Measurements from ENCODE around the gene RND1. TPM values are rescaled to one million over a fixed set of nuclear protein-coding genes. Genes with fewer than 3 reads are reported as not detected.

The RND1 gene
- total RNA-seq, 2 donors from 2014 or later = 0.41 to 1.6 TPM

GRCh38 chr12:48826209-48826855 is 39.3 kb downstream of the RND1 start:
- intact Hi-C loops (cut with DNase I) = no loop called here
- TF ChIP-seq POLR2AphosphoS5 (IDR thresholded peaks at IDR 0.05) (no peak), POLR2A (IDR thresholded peaks at IDR 0.05) (no peak), CTCF (IDR thresholded peaks at IDR 0.05) (no peak)
- Histone ChIP-seq H3K36me3 (peaks cover 4 to 20% of the 10 kb centered on the region in 2 donors), H3K4me1 (replicated peaks) (no peaks in the 10 kb centered on the region), H3K4me3 (no peak overlapping the region), H3K9me3 (no peaks in the 10 kb centered on the region), H3K27me3 (replicated peaks; ENCODE audit: insufficient read depth) (no peaks in the 10 kb centered on the region), H3K27ac (no peak overlapping the region)
- WGBS = 73% methylated on average over 15 of the region's 15 CpGs
- DNase-seq (ENCODE audit: low spot score) = no peak

GRCh38 chr12:48824905-48825304 is 40.8 kb downstream of the RND1 start:
- no peaks in the 10 kb centered on the region for H3K4me1 ChIP-seq (replicated peaks)
- no peak for TF ChIP-seq POLR2AphosphoS5 (IDR thresholded peaks at IDR 0.05)
- DNase-seq (ENCODE audit: low spot score) = no peak
- no peaks in the 10 kb centered on the region for H3K9me3 ChIP-seq
- H3K4me3 ChIP-seq = no peak overlapping the region
- 98% methylated on average over 4 of the region's 4 CpGs for WGBS
- no peak overlapping the region for H3K27ac ChIP-seq
- H3K36me3 ChIP-seq = peaks cover 0 to 6% of the 10 kb centered on the region in 2 donors
- H3K27me3 ChIP-seq (replicated peaks; ENCODE audit: insufficient read depth) = no peaks in the 10 kb centered on the region
- intact Hi-C loops (cut with DNase I) = no loop called here

- Histone ChIP-seq H3K36me3 (no peaks in the 10 kb centered on the region), H3K4me3 (no peak overlapping the region), H3K27me3 (replicated peaks; ENCODE audit: insufficient read depth) (no peaks in the 10 kb centered on the region), H3K9me3 (no peaks in the 10 kb centered on the region), H3K4me1 (replicated peaks) (no peaks in the 10 kb centered on the region), H3K27ac (no peak overlapping the region)
- 77% methylated on average over 12 of the region's 12 CpGs for WGBS
- TF ChIP-seq POLR2A (IDR thresholded peaks at IDR 0.05) (no peak), POLR2AphosphoS5 (IDR thresholded peaks at IDR 0.05) (no peak), CTCF (IDR thresholded peaks at IDR 0.05) (no peak)
- intact Hi-C loops (cut with DNase I) = no loop called here
- no peak for DNase-seq (ENCODE audit: low spot score)
Observed at GRCh38 chr12:48824112-48824511, 41.6 kb downstream of the RND1 start.

GRCh38 chr12:48823281-48823680 is 42.4 kb downstream of the RND1 start:
- no peaks in the 10 kb centered on the region for H3K36me3 ChIP-seq

GRCh38 chr12:48822711-48823110 is 43.0 kb downstream of the RND1 start:
- Histone ChIP-seq H3K4me3 (no peak overlapping the region), H3K27ac (no peak overlapping the region), H3K36me3 (no peaks in the 10 kb centered on the region), H3K4me1 (replicated peaks) (no peaks in the 10 kb centered on the region), H3K9me3 (no peaks in the 10 kb centered on the region), H3K27me3 (replicated peaks; ENCODE audit: insufficient read depth) (no peaks in the 10 kb centered on the region)
- no peak for DNase-seq (ENCODE audit: low spot score)
- intact Hi-C loops (cut with DNase I) = no loop called here
- WGBS = 62% methylated on average over 2 of the region's 2 CpGs
- TF ChIP-seq POLR2A (IDR thresholded peaks at IDR 0.05) (no peak), POLR2AphosphoS5 (IDR thresholded peaks at IDR 0.05) (no peak), CTCF (IDR thresholded peaks at IDR 0.05) (no peak)

More at GRCh38 chr12:48823281-48823680, 42.4 kb downstream of the RND1 start:
- H3K4me3 ChIP-seq = no peak overlapping the region
- TF ChIP-seq POLR2A (IDR thresholded peaks at IDR 0.05) (no peak), POLR2AphosphoS5 (IDR thresholded peaks at IDR 0.05) (no peak), CTCF (IDR thresholded peaks at IDR 0.05) (no peak)
- H3K4me1 ChIP-seq (replicated peaks) = no peaks in the 10 kb centered on the region
- H3K9me3 ChIP-seq = no peaks in the 10 kb centered on the region
- intact Hi-C loops (cut with DNase I) = no loop called here
- H3K27ac ChIP-seq = no peak overlapping the region
- no peak for DNase-seq (ENCODE audit: low spot score)
- no peaks in the 10 kb centered on the region for H3K27me3 ChIP-seq (replicated peaks; ENCODE audit: insufficient read depth)
- 96% methylated on average over 11 of the region's 11 CpGs for WGBS
